HG03342 (cell line): ENCODE measurements around the gene EVL.
"Not testable (repeated sequence)": the region's sequence is repeated elsewhere in the genome, so short reads cannot be mapped to it uniquely, and the experiment has no call there.

Experiments
- ATAC-seq: cut with Tn5 transposase; IDR thresholded peaks from one replicate; pipeline ENCODE4 v1.9.1; 2021; ENCODE audit warnings: mild to moderate bottlenecking, moderate library complexity; ENCODE audit not compliant: unreplicated experiment

EVL gene

GRCh38 chr14:100159094-100159864, 94.1 kb downstream of the EVL start, which contains the start of gene DEGS2:
TSS of gene DEGS2 (minus strand) at chr14:100159645. CDS start at chr14:100159587, 58 bp downstream.
- ATAC-seq = peak; percentile 55

- ATAC-seq = peak; percentile 27
Measured at GRCh38 chr14:100159865-100160533, 94.8 kb downstream of the EVL start.

- no peak for ATAC-seq
Measured at GRCh38 chr14:100160534-100160916, 95.3 kb downstream of the EVL start.

GRCh38 chr14:100165376-100165775, 100.2 kb downstream of the EVL start:
- no peak for ATAC-seq

- no peak for ATAC-seq
Measured at GRCh38 chr14:100165831-100166440, 100.7 kb downstream of the EVL start.

- no peak for ATAC-seq
Measured at GRCh38 chr14:100168506-100168905, 103.3 kb downstream of the EVL start.

GRCh38 chr14:100170880-100171279, 105.7 kb downstream of the EVL start:
- ATAC-seq = no peak

GRCh38 chr14:100172811-100173210, 107.6 kb downstream of the EVL start:
- no peak for ATAC-seq

GRCh38 chr14:100173353-100173752, 108.1 kb downstream of the EVL start:
- no peak for ATAC-seq

GRCh38 chr14:100176811-100177327, 111.6 kb downstream of the EVL start:
- no peak for ATAC-seq

GRCh38 chr14:100178691-100179090, 113.5 kb downstream of the EVL start:
- ATAC-seq = no peak

GRCh38 chr14:100180671-100181070, 115.4 kb downstream of the EVL start:
- not testable (repeated sequence) for ATAC-seq

- ATAC-seq = not testable (repeated sequence)
Measured at GRCh38 chr14:100181876-100182551, 116.8 kb downstream of the EVL start.

- ATAC-seq = no peak
Measured at GRCh38 chr14:100187247-100187833, 122.1 kb downstream of the EVL start.

GRCh38 chr14:100188392-100189030, 123.3 kb downstream of the EVL start:
- ATAC-seq = no peak

GRCh38 chr14:100190126-100190525, 124.9 kb downstream of the EVL start:
- ATAC-seq = no peak

- ATAC-seq = no peak
Measured at GRCh38 chr14:100191584-100192249, 126.5 kb downstream of the EVL start.

GRCh38 chr14:100192250-100192671, 127.0 kb downstream of the EVL start:
- no peak for ATAC-seq

- peak; percentile 100 for ATAC-seq
Measured at GRCh38 chr14:100192672-100193416, 127.6 kb downstream of the EVL start.
